ENCODE measurements around the gene RNF141.

RNF141 gene

DNA sequence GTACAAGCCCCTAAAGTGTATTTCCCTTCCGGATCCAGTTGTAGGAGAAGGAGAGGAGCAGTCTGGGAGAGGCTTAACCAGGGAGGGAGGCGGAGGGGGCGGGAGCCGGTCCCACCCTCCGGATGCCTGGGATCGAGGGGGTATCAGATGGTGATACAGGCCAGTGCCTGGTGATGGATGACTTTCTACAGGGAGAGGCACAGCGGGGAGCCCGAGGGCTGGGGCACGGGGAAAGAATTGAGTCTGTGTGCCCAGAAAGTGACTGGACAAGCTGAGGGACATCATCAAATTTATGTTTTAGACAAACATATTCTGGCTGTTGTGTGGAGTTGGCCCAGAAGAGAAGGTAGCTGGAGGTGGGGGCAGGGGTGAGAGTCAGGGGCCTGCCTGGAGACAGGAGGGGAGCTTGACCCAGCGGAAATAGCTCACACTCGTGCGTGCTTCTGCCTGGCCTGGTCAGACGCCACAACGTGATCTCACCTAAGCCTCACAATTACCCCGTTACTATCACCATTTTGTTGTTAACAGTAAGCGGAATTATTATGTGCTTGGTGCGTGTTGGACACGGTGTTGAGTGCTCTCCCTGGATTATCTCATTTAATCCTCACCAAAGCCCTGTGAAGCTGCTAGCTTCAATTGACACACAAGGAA, 43.5 kb downstream of the RNF141 start:
- no peak for DNase-seq (ENCODE audit: extremely low read depth, low read depth)
- TF ChIP-seq, protein P1, sequence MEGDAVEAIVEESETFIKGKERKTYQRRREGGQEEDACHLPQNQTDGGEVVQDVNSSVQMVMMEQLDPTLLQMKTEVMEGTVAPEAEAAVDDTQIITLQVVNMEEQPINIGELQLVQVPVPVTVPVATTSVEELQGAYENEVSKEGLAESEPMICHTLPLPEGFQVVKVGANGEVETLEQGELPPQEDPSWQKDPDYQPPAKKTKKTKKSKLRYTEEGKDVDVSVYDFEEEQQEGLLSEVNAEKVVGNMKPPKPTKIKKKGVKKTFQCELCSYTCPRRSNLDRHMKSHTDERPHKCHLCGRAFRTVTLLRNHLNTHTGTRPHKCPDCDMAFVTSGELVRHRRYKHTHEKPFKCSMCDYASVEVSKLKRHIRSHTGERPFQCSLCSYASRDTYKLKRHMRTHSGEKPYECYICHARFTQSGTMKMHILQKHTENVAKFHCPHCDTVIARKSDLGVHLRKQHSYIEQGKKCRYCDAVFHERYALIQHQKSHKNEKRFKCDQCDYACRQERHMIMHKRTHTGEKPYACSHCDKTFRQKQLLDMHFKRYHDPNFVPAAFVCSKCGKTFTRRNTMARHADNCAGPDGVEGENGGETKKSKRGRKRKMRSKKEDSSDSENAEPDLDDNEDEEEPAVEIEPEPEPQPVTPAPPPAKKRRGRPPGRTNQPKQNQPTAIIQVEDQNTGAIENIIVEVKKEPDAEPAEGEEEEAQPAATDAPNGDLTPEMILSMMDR (IDR thresholded peaks at IDR 0.05; ENCODE audit: low read depth, low read length, missing control alignments), result no peak
- H3K4me3 ChIP-seq (replicated peaks; ENCODE audit: low read depth, low read length), result no peak overlapping the region

DNA sequence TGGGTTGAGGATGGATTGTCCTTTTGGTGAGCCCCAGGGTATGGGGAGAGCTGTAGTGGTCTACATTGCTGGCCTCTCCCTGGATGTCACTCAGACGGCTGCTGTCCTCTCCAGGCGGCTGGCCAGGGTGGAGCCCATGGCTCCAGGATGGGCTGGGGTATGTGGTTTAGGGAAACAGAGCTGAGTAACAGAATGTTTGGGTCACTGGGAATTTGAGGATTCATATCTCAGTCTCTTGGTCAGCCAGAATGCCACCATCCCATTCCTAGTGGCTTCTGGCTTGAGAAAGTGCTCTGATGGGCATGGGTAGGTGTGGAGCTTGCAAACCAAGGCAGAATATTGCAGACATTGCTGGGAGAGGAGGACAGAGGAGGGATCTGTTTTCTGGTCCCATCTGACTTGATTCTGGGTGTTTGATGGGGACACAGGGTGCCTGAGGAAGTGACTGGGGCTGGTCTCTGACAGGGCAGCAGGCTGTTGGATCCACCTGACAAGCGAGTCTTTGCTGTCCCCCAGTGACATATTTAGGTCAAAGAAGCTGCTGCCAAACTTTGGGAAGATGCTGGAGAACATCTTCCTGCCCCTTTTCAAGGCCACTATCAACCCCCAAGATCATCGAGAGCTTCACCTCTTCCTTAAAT, 44.6 kb downstream of the RNF141 start:
- TF ChIP-seq, protein P1 (IDR thresholded peaks at IDR 0.05; ENCODE audit: low read depth, low read length, missing control alignments), result no peak
- H3K4me3 ChIP-seq (replicated peaks; ENCODE audit: low read depth, low read length), result no peak overlapping the region
- DNase-seq (ENCODE audit: extremely low read depth, low read depth), result no peak

DNA sequence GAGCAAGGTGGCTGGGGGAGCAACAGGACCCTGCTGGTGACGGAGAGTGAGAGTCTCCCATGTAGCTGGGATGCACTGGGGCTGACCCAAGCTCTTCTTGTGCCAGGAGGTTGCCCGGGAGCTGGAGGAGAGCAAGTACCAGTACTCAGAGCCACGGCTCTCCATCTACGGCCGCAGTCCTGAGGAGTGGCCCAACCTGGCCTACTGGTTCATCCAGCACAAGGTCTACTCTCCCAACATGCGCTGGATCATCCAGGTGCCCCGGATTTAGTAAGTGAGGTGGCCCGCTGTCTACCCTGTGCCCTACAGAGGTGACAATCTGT, 45.6 kb downstream of the RNF141 start:
- DNase-seq (ENCODE audit: extremely low read depth, low read depth), result no peak
- no peak overlapping the region for H3K4me3 ChIP-seq (replicated peaks; ENCODE audit: low read depth, low read length)
- TF ChIP-seq, protein P1 (IDR thresholded peaks at IDR 0.05; ENCODE audit: low read depth, low read length, missing control alignments), result no peak

DNA sequence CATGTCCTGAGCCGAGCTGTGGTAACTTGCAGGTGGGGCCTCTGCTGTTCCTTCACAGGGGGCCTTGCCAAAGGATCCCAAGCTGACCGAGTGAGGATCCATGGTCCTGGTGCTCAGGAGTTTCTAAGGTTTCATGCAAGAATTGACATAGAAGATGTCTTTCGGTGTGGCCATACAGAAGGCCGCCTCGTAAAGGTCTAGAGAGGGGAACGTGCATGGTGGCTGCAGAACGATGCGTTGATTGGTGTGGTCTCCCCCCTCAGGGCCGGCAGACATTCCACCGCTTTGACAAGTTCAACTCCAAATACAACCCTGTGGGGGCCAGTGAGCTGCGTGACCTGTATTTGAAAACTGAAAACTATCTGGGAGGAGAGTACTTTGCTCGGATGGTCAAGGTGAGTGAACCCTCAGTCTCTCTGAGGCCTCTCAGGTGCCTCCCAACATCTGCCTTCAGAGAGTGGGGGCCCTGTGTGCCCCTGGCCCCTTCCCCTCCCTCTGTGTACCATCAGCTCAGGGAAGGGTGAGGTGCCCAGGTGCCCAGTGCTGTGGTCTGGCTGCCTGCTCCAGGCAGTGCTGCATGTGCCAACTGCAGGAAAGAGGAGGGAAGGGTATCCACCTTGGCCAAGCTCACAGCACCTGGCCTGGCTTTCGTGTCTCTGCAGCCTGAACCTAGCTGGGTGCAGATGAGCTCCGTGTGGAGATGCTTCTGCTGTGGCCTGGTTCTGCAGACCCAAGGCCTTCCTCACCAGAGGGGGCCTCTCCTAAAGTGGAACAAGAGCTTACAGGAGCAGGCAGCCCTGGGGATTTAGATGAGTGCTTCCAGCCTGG, 46.1 kb downstream of the RNF141 start:
- H3K4me3 ChIP-seq (replicated peaks; ENCODE audit: low read depth, low read length), result no peak overlapping the region
- no peak for DNase-seq (ENCODE audit: extremely low read depth, low read depth)
- TF ChIP-seq, protein P1 (IDR thresholded peaks at IDR 0.05; ENCODE audit: low read depth, low read length, missing control alignments), result no peak

DNA sequence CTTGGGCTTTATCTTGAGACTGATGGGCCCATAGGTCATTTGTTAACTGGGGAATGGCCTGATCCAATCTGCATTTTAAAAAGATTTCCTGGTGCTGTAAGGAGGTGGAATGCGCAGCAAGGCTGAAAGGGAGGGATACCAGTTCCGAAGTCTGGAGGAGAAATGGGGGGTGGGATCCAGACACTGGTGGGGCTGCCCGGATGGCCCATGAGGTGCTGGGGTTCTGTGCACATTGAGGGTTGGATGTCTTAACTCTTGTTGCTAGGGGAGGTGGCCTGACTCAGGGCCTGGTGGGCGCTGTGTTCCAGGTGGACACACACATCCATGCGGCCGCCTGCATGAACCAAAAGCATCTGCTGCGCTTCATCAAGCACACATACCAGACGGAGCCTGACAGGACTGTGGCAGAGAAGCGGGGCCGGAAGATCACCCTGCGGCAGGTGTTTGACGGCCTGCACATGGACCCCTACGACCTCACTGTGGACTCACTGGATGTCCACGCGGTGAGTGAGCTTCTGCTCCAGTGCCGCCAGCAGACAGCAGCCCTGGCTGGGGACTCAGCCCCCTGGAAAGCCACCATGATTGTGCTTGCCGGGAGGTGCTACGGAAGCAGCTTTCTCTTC, 47.8 kb downstream of the RNF141 start:
- no peak for DNase-seq (ENCODE audit: extremely low read depth, low read depth)
- H3K4me3 ChIP-seq (replicated peaks; ENCODE audit: low read depth, low read length), result no peak overlapping the region
- TF ChIP-seq, protein P1 (IDR thresholded peaks at IDR 0.05; ENCODE audit: low read depth, low read length, missing control alignments), result no peak

DNA sequence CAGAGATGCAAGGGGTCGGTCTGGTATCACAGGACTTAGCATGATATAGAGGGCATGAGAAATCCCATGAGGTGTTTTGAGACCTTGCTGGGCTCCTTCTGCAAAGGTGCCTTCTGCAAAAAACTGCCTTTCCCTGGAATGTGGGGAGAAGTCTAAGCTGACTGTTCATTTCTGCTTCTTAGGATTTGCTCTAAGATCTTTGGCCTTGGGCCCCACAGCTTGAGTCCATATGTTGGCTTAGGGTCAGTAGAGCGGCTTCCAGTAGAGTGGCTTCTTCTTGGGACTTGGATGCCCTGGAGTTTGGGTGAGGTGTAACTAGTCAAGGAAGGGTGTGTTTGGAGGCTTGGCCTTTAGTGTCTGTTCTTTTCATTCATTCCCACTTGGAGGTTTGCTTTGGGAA, 48.9 kb downstream of the RNF141 start:
- H3K4me3 ChIP-seq (replicated peaks; ENCODE audit: low read depth, low read length), result no peak overlapping the region
- TF ChIP-seq, protein P1 (IDR thresholded peaks at IDR 0.05; ENCODE audit: low read depth, low read length, missing control alignments), result no peak
- DNase-seq (ENCODE audit: extremely low read depth, low read depth), result no peak

Data from HFF-Myc (cell line).